RWPE1 (cell line): Measurements from ENCODE around the gene ADH6.
A peak's percentile ranks its signal among the peaks of the same experiment; 100 is the strongest.
"Not testable (repeated sequence)": the region's sequence is repeated elsewhere in the genome, so short reads cannot be mapped to it uniquely, and the experiment has no call there.

Experiments
- CTCF ChIA-PET: fragments of 350-600 bp; sonication (Branson Sonifier 250); formaldehyde crosslinking; extraction: SDS; loops from one replicate; lab custom pipeline; 2021; lab: Yijun Ruan, JAX
- POLR2A ChIA-PET: fragments of 400-600 bp; formaldehyde crosslinking; extraction: SDS; loops from one replicate; lab custom pipeline; 2020; ENCODE audit warnings: antibody characterized with exemption; ENCODE audit not compliant: low non-redundant PET; lab: Yijun Ruan, JAX
- DNase-seq: peaks from one replicate; pipeline ENCODE4 v3.0.0; 2012; ENCODE audit warnings: low spot score
- H3K27ac ChIP-seq: fragments of 450-650 bp; 2 replicates; pipeline ENCODE4 v1.5.1; 2017
- TF ChIP-seq, protein P1 (sequence below): fragments of 450-650 bp; conservative IDR thresholded peaks from 2 replicates; pipeline ENCODE4 v1.5.1; 2017; ENCODE audit warnings: low read depth, mild to moderate bottlenecking

Gene ADH6

DNA sequence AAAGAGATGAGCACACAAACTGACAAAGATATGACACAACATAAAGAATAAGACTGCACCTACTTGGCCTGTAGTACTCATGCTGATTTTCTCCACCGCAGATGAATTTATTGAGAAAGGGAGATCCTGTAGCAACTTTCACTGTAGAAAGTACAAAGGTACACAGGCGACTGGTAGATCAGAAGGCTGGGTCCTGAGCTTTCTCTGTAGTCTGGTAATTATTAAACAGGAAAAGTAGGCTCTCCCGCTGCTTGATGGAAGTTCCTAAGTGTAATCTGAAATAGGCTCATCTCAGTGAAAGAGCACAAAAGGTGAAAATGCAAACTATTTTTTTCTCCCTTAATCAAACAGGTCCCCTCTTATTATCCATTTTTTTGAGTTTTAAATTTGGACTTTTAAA is at the start of gene ADH6:
ADH6 (minus strand) TSS at position 175 of the 400 bp plus-strand sequence; CDS start at position 81, 94 bp downstream.
- no peak within 1 kb of the TSS for H3K27ac ChIP-seq
- TF ChIP-seq, protein P1, sequence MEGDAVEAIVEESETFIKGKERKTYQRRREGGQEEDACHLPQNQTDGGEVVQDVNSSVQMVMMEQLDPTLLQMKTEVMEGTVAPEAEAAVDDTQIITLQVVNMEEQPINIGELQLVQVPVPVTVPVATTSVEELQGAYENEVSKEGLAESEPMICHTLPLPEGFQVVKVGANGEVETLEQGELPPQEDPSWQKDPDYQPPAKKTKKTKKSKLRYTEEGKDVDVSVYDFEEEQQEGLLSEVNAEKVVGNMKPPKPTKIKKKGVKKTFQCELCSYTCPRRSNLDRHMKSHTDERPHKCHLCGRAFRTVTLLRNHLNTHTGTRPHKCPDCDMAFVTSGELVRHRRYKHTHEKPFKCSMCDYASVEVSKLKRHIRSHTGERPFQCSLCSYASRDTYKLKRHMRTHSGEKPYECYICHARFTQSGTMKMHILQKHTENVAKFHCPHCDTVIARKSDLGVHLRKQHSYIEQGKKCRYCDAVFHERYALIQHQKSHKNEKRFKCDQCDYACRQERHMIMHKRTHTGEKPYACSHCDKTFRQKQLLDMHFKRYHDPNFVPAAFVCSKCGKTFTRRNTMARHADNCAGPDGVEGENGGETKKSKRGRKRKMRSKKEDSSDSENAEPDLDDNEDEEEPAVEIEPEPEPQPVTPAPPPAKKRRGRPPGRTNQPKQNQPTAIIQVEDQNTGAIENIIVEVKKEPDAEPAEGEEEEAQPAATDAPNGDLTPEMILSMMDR: no peak
- ChIA-PET CTCF (interaction anchor here (0.9 kb wide), 1 partner anchor 40 kb away, joined by 3 read pairs; no protein-coding TSS in a partner anchor), POLR2A (no interaction called here)
- DNase-seq: no peak

DNA sequence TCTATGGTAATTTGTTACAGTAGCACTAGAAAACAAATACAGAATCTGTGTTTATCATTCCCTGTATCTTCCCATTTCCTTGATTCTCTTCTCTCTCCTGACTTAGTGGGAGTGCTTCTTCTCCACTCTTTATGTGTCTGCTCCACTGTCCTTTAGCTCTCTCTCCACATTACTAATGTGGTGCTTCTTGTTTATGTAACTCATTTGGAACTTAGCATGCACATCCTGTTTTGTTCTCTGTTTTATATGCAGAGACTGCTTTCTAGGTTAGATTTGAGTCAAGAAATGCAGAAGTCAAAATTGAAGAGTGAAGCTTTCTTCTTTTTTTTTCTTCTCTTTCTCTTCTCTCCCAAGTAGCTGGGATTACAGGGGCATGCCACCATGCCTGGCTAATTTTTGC is 45.9 kb upstream of the ADH6 start:
- ChIA-PET CTCF (no interaction called here), POLR2A (interaction anchor here (0.6 kb wide), 1 partner anchor 178 kb away, joined by 4 read pairs; no protein-coding TSS in a partner anchor)
- TF ChIP-seq, protein P1: no peak
- DNase-seq: no peak
- H3K27ac ChIP-seq: no peak overlapping the region

DNA sequence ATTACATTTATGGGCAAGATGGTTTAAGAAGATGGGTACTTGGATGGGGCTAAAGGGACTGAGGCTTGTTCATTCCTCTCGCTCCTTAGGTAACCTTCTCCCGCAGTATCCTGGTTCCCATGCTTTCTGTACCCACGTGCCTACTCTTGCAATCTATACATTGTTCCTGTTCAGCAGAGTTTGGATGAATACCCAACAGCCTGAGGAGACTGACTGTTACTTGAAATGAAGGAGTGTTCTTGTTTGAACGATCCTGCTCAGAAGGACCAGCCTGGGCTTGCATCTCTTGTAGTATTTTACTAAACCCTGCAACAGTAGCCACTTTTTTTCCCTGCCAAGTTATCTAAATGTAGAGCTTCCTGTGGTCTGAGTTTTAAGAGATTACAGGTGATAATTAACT is 33.7 kb upstream of the ADH6 start:
- ChIA-PET POLR2A (no interaction called here), CTCF (no interaction called here)
- DNase-seq: no peak

DNA sequence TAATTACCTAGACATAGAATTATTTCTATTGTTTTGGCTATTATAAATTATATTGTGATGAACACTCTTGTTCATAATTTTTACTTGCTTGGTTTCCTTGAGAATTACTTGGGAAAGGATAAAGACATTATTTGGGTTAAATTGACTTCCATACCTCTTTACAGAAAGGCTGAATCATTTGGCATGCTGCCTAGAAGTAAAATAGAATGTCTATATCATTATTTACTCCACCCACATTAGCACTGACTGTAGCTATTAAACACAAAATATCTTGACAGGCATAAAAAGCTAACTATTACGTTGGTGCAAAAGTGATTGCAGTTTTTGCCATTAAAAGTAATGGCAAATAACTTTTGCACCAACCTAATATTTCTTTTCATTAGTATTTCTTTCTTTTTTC is 29.7 kb upstream of the ADH6 start:
- peak; percentile 26 for DNase-seq
- CTCF ChIA-PET: no interaction called here
- no peak overlapping the region for H3K27ac ChIP-seq
- TF ChIP-seq, protein P1: no peak
- POLR2A ChIA-PET: no interaction called here

More for the DNA sequence above, 33.7 kb upstream of the ADH6 start:
- no peak overlapping the region for H3K27ac ChIP-seq
- TF ChIP-seq, protein P1: no peak

DNA sequence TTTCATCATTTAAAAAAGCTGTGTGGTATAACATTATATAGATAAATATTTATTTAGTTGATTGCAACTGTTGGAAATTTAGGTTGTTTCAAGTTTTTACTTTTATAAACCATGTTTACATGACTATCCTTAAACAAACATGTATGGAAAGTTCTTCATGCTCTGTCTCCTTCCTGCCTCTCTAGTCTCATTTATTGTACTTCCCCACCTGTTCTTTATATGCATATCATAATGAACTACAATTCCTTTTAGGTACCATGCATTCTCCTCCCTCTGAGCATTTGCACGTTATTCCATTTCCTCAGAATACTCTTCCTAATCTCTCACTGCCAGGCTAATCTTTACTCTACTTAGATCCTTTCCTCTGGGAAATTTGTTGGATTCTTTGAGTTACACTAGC is 16.9 kb upstream of the ADH6 start:
- TF ChIP-seq, protein P1: no peak
- H3K27ac ChIP-seq: no peak overlapping the region
- DNase-seq: no peak
- ChIA-PET POLR2A (no interaction called here), CTCF (no interaction called here)

DNA sequence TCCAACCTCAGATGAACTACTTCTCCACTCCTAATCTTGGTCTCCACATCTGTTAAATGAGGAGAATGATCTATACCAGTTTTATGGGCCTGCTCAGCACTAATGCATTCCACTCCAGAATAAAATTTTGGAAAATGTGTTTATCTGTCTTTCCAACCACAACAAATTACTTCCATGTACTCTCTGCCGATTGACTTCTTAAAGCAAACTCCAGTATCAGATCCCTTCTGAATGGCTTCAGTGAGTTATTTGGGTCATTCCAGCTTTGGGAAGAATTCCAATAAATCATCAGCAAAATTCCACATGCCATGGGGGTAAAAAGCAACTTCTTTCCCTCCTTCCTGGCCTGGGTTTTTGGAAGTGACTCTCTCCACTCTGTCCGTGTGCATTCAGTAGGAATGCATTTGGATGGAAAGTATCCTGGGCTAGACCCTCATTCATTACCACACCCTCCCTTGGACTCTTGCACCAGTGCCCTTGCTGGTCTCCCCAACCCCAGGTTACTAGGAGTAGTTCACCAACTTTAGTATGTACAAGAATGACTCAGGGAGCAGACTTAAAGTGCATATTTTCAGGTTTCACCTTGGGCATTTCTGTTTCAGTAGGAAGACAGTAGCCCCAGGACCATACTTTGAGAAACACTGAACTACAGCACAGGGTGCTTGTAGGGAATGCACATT is 15.4 kb upstream of the ADH6 start:
- no peak for DNase-seq
- TF ChIP-seq, protein P1: no peak
- H3K27ac ChIP-seq: no peak overlapping the region
- ChIA-PET POLR2A (no interaction called here), CTCF (no interaction called here)

DNA sequence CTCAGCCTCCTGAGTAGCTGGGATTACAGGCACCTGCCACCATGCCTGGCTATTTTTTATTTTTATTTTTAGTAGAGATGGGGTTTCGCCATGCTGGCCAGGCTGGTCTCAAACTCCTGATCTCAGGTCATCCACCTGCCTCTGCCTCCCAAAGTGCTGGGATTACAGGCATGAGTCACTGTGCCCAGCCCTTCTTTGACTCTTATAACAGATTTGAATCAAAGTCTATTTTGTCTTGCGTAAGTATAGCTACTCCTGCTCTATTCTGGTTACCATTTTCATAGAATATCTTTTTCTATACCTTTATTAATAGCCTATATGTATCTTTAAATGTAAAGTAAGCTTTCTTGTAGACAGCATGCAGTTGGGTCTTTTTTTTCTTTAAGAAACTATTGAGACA is 14.4 kb upstream of the ADH6 start:
- H3K27ac ChIP-seq, POLR2A ChIA-PET, CTCF ChIA-PET, DNase-seq: not testable (repeated sequence)

DNA sequence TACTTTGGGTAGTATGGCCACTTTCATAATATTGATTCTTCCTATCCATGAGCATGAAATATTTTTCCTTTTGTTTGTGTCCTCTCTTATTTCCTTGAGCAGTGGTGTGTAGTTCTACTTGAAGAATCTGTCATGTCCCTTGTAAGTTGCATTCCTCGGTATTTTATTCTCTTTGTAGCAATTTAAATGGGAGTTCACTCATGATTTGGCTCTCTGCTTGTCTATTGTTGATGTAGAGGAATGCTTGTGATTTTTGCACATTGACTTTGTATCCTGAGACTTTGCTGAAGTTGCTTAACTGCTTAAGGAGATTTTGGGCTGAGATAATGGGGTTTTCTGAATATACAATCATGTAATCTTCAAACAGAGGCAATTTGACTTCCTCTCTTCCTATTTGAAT is 9.7 kb upstream of the ADH6 start:
- CTCF ChIA-PET: not testable (repeated sequence)

DNA sequence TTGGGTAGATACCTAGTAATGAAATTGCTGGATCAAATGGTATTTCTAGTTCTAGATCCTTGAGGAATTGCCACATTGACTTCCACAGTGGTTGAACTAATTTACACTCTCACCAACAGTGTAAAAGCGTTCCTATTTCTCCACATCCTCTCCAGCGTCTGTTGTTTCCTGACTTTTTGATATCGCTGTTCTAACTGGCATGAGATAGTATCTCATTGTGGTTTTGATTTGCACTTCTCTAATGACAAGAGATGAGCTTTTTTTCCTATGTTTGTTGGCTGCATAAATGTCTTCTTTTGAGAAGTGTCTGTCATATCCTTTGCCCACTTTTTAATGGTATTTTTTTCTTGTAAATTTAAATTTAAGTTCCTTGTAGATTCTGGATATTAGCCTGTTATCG is 8.6 kb upstream of the ADH6 start:
- POLR2A ChIA-PET, H3K27ac ChIP-seq, CTCF ChIA-PET: not testable (repeated sequence)

More for the DNA sequence above, 9.7 kb upstream of the ADH6 start:
- H3K27ac ChIP-seq, POLR2A ChIA-PET, DNase-seq: not testable (repeated sequence)

More for the DNA sequence above, 8.6 kb upstream of the ADH6 start:
- not testable (repeated sequence) for DNase-seq
